ENCODE data around the gene FHOD3.

DNA sequence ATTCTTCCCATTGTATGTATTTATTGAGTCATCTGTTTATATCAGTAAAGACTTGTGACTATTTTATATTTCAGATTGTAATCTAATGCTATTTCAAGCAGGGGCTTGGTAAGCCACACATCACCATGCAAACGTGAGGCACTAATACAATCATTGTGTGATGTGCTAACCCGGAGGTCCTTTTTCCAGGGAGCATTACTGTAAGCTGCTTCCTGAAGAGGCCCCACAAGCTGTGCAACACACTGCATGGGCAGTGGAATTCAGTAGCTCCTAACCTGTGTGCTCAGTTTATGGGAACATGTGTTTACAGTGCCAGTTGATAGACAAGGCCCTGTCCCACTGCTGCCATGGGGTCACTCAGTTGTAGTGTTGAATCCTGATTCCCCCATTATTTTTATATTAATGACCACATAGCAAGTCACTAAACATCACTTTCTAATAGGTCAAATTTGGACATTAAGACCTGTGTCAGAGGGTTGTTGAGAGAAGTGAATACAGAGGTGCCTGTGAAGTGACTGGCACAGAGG is 162.9 kb downstream of the FHOD3 start:
- TF ChIP-seq, protein P1, sequence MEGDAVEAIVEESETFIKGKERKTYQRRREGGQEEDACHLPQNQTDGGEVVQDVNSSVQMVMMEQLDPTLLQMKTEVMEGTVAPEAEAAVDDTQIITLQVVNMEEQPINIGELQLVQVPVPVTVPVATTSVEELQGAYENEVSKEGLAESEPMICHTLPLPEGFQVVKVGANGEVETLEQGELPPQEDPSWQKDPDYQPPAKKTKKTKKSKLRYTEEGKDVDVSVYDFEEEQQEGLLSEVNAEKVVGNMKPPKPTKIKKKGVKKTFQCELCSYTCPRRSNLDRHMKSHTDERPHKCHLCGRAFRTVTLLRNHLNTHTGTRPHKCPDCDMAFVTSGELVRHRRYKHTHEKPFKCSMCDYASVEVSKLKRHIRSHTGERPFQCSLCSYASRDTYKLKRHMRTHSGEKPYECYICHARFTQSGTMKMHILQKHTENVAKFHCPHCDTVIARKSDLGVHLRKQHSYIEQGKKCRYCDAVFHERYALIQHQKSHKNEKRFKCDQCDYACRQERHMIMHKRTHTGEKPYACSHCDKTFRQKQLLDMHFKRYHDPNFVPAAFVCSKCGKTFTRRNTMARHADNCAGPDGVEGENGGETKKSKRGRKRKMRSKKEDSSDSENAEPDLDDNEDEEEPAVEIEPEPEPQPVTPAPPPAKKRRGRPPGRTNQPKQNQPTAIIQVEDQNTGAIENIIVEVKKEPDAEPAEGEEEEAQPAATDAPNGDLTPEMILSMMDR (conservative IDR thresholded peaks at IDR 0.05; ENCODE audit: low read depth, low read length) = no peak
- TF ChIP-seq POLR2A (IDR thresholded peaks at IDR 0.05; ENCODE audit: low read depth, low read length) (no peak), MXI1 (IDR thresholded peaks at IDR 0.05; ENCODE audit: borderline replicate concordance, low read depth, low read length) (no peak), RCOR1 (IDR thresholded peaks at IDR 0.05; ENCODE audit: insufficient replicate concordance, low read length) (no peak), RAD21 (IDR thresholded peaks at IDR 0.05; ENCODE audit: low read length) (no peak), CEBPB (IDR thresholded peaks at IDR 0.05; ENCODE audit: low read depth, low read length) (no peak), MAZ (IDR thresholded peaks at IDR 0.05; ENCODE audit: borderline replicate concordance, low read depth, low read length) (no peak)

Data from IMR-90 (cell line).